WTC11 (cell line): ENCODE data around the gene ZNF579. TPM values are rescaled to one million over a fixed set of nuclear protein-coding genes. Genes with fewer than 3 reads are reported as not detected.
A peak's percentile ranks its signal among the peaks of the same experiment; 100 is the strongest.

ENCODE experiments used
- ATAC-seq: fragments of 200-7000 bp; cut with Tn5 transposase; 2 replicates; pipeline ENCODE4 v1.10.0; 2021; ENCODE audit warnings: mild to moderate bottlenecking, moderate library complexity
- CTCF ChIA-PET: fragments of 300-600 bp; sonication (Branson Sonifier 250); formaldehyde crosslinking; loops from one replicate; lab custom pipeline; 2021; ENCODE audit warnings: antibody characterized with exemption; lab: Charles Lee
- POLR2A ChIA-PET: fragments of 350-600 bp; sonication (Branson Sonifier 250); formaldehyde crosslinking; loops from one replicate; lab custom pipeline; 2021; ENCODE audit warnings: antibody characterized with exemption; lab: Charles Lee
- DNase-seq: peaks from one replicate; pipeline ENCODE4 v3.0.0; 2021; ENCODE audit warnings: low spot score
- H3K27ac Mint-ChIP-seq: 2 replicates; pipeline ENCODE4 v1.8.0; 2021; ENCODE audit warnings: mixed read lengths
- H3K27me3 Mint-ChIP-seq: 2 replicates; pipeline ENCODE4 v1.8.0; 2021; ENCODE audit warnings: low read depth, mild to moderate bottlenecking, moderate library complexity, mixed read lengths
- H3K36me3 Mint-ChIP-seq: 2 replicates; pipeline ENCODE4 v1.8.0; 2021; ENCODE audit warnings: mixed read lengths
- H3K4me1 Mint-ChIP-seq: 2 replicates; pipeline ENCODE4 v1.8.0; 2022; ENCODE audit warnings: mixed read lengths
- H3K4me3 Mint-ChIP-seq: 2 replicates; pipeline ENCODE4 v1.8.0; 2021; ENCODE audit warnings: mild to moderate bottlenecking, moderate library complexity, mixed read lengths
- H3K9me3 Mint-ChIP-seq: 2 replicates; pipeline ENCODE4 v1.8.0; 2021; ENCODE audit warnings: mixed read lengths
- E2F1 ChIP-seq: sonication (generic); formaldehyde crosslinking; IDR thresholded peaks from 2 replicates; pipeline ENCODE4 v1.8.0; 2022; ENCODE audit warnings: mild to moderate bottlenecking, missing genetic modification reagents
- ESRRA ChIP-seq: sonication (generic); formaldehyde crosslinking; IDR thresholded peaks from 2 replicates; pipeline ENCODE4 v1.8.1; 2022; ENCODE audit warnings: mild to moderate bottlenecking, missing genetic modification reagents, borderline replicate concordance
- FOXK1 ChIP-seq: sonication (generic); formaldehyde crosslinking; IDR thresholded peaks from 2 replicates; pipeline ENCODE4 v1.8.0; 2022; ENCODE audit warnings: mild to moderate bottlenecking, moderate library complexity, missing genetic modification reagents
- FOXP1 ChIP-seq: sonication (generic); formaldehyde crosslinking; IDR thresholded peaks from 2 replicates; pipeline ENCODE4 v1.8.0; 2022; ENCODE audit warnings: missing genetic modification reagents, mild to moderate bottlenecking, moderate library complexity, borderline replicate concordance
- GABPB1 ChIP-seq: sonication (generic); formaldehyde crosslinking; IDR thresholded peaks from 2 replicates; pipeline ENCODE4 v1.8.1; 2023; ENCODE audit warnings: mild to moderate bottlenecking, missing genetic modification reagents
- GRHL2 ChIP-seq: fragments of 250-450 bp; sonication (Bioruptor Pico); IDR thresholded peaks from 2 replicates; pipeline ENCODE4 v1.8.0; 2022; ENCODE audit warnings: mild to moderate bottlenecking, moderate library complexity; ENCODE audit not compliant: insufficient replicate concordance, severe bottlenecking
- JAZF1 ChIP-seq: fragments of 250-450 bp; sonication (Bioruptor Pico); IDR thresholded peaks from 2 replicates; pipeline ENCODE4 v1.9.0; 2021; ENCODE audit warnings: moderate library complexity, mild to moderate bottlenecking, inconsistent platforms
- NFE2L1 ChIP-seq: sonication (generic); formaldehyde crosslinking; IDR thresholded peaks from 2 replicates; pipeline ENCODE4 v1.8.1; 2023; ENCODE audit warnings: missing genetic modification reagents
- NR2C2 ChIP-seq: sonication (generic); formaldehyde crosslinking; IDR thresholded peaks from 2 replicates; pipeline ENCODE4 v1.8.0; 2022; ENCODE audit warnings: mild to moderate bottlenecking, missing genetic modification reagents
- SP1 ChIP-seq: sonication (generic); formaldehyde crosslinking; conservative IDR thresholded peaks from 2 replicates; pipeline ENCODE4 v1.8.1; 2022; ENCODE audit warnings: missing genetic modification reagents
- TCF7 ChIP-seq: sonication (generic); formaldehyde crosslinking; IDR thresholded peaks from 2 replicates; pipeline ENCODE4 v1.8.0; 2022; ENCODE audit warnings: mild to moderate bottlenecking, low read depth, missing genetic modification reagents, moderate library complexity
- TP53 ChIP-seq: sonication (generic); formaldehyde crosslinking; IDR thresholded peaks from 2 replicates; pipeline ENCODE4 v1.8.1; 2023; ENCODE audit warnings: mild to moderate bottlenecking, missing genetic modification reagents
- ZNF263 ChIP-seq: sonication (generic); formaldehyde crosslinking; IDR thresholded peaks from 2 replicates; pipeline ENCODE4 v1.8.1; 2022; ENCODE audit warnings: low read depth, mild to moderate bottlenecking, moderate library complexity, missing genetic modification reagents
- ZNF396 ChIP-seq: fragments of 250-450 bp; sonication (Bioruptor Pico); IDR thresholded peaks from 2 replicates; pipeline ENCODE4 v1.8.0; 2021; ENCODE audit warnings: mild to moderate bottlenecking, moderate library complexity, borderline replicate concordance
- total RNA-seq: library from RNA; stranded (reverse); gene quantifications from 3 replicates; pipeline ENCODE4 v1.2.3, GENCODE V29; 2021
- TF ChIP-seq, protein P1 (sequence below): sonication (generic); formaldehyde crosslinking; IDR thresholded peaks from 2 replicates; pipeline ENCODE4 v1.8.1; 2023; ENCODE audit warnings: mild to moderate bottlenecking, missing genetic modification reagents, borderline replicate concordance
- TF ChIP-seq, protein P2 (sequence below): sonication (generic); formaldehyde crosslinking; IDR thresholded peaks from 2 replicates; pipeline ENCODE4 v1.8.0; 2022; ENCODE audit warnings: missing genetic modification reagents
- TF ChIP-seq, protein P3 (sequence below): sonication (generic); formaldehyde crosslinking; IDR thresholded peaks from 2 replicates; pipeline ENCODE4 v1.8.1; 2022; ENCODE audit warnings: mild to moderate bottlenecking, moderate library complexity, missing genetic modification reagents
- TF ChIP-seq, protein P4 (sequence below): fragments of 250-450 bp; sonication (Bioruptor Pico); IDR thresholded peaks from 2 replicates; pipeline ENCODE4 v2.1.2; 2022; ENCODE audit warnings: mild to moderate bottlenecking, moderate library complexity
- TF ChIP-seq, protein P5 (sequence below): sonication (generic); formaldehyde crosslinking; IDR thresholded peaks from 2 replicates; pipeline ENCODE4 v1.8.1; 2022; ENCODE audit warnings: low read depth, missing genetic modification reagents, borderline replicate concordance

Gene ZNF579
- total RNA-seq, 1 experiment from 2014 or later, result 30.0 TPM

- CTCF ChIA-PET, result interaction anchor here (0.5 to 4.4 kb wide), 23 partner anchors 8 to 459 kb away, joined by 3 to 55 read pairs (median 7); partner anchors contain the start of genes CCDC106, TMEM238, U2AF2 and ZNF579
- no peaks in the 10 kb centered on the region for H3K9me3 Mint-ChIP-seq
- DNase-seq (peak; percentile 98), ATAC-seq (peak; percentile 58)
- peak; percentile 34; the same call in 1 of the 2 replicates for TF ChIP-seq GABPB1 (CRISPR knock-in tag)
- no peak for TF ChIP-seq FOXP1 (CRISPR knock-in tag)
- no peak for TF ChIP-seq TCF7 (CRISPR knock-in tag)
- TF ChIP-seq E2F1 (CRISPR knock-in tag), result no peak
- TF ChIP-seq, protein P1, sequence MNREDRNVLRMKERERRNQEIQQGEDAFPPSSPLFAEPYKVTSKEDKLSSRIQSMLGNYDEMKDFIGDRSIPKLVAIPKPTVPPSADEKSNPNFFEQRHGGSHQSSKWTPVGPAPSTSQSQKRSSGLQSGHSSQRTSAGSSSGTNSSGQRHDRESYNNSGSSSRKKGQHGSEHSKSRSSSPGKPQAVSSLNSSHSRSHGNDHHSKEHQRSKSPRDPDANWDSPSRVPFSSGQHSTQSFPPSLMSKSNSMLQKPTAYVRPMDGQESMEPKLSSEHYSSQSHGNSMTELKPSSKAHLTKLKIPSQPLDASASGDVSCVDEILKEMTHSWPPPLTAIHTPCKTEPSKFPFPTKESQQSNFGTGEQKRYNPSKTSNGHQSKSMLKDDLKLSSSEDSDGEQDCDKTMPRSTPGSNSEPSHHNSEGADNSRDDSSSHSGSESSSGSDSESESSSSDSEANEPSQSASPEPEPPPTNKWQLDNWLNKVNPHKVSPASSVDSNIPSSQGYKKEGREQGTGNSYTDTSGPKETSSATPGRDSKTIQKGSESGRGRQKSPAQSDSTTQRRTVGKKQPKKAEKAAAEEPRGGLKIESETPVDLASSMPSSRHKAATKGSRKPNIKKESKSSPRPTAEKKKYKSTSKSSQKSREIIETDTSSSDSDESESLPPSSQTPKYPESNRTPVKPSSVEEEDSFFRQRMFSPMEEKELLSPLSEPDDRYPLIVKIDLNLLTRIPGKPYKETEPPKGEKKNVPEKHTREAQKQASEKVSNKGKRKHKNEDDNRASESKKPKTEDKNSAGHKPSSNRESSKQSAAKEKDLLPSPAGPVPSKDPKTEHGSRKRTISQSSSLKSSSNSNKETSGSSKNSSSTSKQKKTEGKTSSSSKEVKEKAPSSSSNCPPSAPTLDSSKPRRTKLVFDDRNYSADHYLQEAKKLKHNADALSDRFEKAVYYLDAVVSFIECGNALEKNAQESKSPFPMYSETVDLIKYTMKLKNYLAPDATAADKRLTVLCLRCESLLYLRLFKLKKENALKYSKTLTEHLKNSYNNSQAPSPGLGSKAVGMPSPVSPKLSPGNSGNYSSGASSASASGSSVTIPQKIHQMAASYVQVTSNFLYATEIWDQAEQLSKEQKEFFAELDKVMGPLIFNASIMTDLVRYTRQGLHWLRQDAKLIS, result no peak
- TF ChIP-seq ESRRA, result no peak
- no peak for TF ChIP-seq JAZF1 (CRISPR knock-in tag)
- TF ChIP-seq SP1 (CRISPR knock-in tag), result peak; percentile 83
- TF ChIP-seq GRHL2 (CRISPR knock-in tag), result no peak
- TF ChIP-seq ZNF263 (CRISPR knock-in tag), result no peak
- TF ChIP-seq, protein P2, sequence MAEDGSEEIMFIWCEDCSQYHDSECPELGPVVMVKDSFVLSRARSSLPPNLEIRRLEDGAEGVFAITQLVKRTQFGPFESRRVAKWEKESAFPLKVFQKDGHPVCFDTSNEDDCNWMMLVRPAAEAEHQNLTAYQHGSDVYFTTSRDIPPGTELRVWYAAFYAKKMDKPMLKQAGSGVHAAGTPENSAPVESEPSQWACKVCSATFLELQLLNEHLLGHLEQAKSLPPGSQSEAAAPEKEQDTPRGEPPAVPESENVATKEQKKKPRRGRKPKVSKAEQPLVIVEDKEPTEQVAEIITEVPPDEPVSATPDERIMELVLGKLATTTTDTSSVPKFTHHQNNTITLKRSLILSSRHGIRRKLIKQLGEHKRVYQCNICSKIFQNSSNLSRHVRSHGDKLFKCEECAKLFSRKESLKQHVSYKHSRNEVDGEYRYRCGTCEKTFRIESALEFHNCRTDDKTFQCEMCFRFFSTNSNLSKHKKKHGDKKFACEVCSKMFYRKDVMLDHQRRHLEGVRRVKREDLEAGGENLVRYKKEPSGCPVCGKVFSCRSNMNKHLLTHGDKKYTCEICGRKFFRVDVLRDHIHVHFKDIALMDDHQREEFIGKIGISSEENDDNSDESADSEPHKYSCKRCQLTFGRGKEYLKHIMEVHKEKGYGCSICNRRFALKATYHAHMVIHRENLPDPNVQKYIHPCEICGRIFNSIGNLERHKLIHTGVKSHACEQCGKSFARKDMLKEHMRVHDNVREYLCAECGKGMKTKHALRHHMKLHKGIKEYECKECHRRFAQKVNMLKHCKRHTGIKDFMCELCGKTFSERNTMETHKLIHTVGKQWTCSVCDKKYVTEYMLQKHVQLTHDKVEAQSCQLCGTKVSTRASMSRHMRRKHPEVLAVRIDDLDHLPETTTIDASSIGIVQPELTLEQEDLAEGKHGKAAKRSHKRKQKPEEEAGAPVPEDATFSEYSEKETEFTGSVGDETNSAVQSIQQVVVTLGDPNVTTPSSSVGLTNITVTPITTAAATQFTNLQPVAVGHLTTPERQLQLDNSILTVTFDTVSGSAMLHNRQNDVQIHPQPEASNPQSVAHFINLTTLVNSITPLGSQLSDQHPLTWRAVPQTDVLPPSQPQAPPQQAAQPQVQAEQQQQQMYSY, result peak; percentile 42; the same call in 1 of the 2 replicates
- TF ChIP-seq FOXK1, result no peak
- TF ChIP-seq, all 79 proteins: peak for 3
- POLR2A ChIA-PET, result interaction anchor here (0.6 to 1.9 kb wide), 9 partner anchors 8 to 412 kb away, joined by 3 to 9 read pairs (median 5); partner anchors contain the start of genes NAT14 and ZNF784
- Mint-ChIP-seq H3K27ac (peak overlapping the region; percentile 99), H3K27me3 (no peaks in the 10 kb centered on the region), H3K36me3 (peaks cover 22% of the 10 kb centered on the region), H3K4me1 (peaks cover 27% of the 10 kb centered on the region), H3K4me3 (peak overlapping the region; percentile 83)
These were observed 24.6 kb upstream of the ZNF579 start for GRCh38 chr19:55605207-55605636.

DNA sequence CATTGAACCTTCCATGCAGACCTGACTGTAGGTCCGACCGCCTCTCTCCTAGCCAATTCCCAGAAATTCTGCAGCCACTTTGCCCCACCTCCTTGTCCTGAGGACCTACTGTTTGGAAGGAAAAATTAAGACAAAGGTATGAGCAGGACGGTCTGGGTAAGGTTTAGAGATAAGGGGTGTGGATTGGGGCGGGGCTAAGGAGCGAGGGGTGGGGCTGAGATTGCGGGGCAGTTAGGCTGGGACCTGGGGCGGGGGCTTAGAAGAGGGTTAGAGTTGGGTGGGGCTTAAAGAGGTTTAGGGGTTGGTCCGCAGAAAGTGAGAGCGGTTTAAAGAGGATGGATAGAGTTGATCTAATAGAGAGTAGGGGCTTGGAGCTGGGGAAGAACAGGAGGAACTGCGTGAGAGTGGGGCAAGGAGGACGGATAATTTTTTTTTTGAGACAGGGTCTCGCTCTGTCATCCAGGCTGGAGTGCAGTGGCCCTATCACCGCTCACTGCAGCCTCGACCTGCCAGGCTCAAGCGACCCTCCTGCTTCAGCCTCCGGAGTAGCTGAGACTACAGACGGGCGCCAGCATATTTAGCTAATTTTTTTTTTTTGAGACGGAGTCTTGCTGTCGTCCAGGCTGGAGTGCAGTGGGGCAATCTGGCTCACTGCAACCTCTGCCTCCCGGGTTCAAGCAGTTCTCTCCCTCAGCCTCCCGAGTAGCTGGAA is 23.1 kb upstream of the ZNF579 start:
- H3K9me3 Mint-ChIP-seq, result no peaks in the 10 kb centered on the region
- peak; percentile 71 for DNase-seq
- peak overlapping the region; percentile 83 for H3K4me3 Mint-ChIP-seq
- ChIA-PET POLR2A (interaction anchor here (0.6 to 1.9 kb wide), 7 partner anchors 10 to 119 kb away, joined by 3 to 9 read pairs (median 4); partner anchors contain the start of genes NAT14, SSC5D and ZNF784), CTCF (interaction anchor here (0.5 to 4.4 kb wide), 9 partner anchors 9 to 537 kb away, joined by 3 to 55 read pairs (median 6); partner anchors contain the start of genes U2AF2 and ZNF444)
- H3K27me3 Mint-ChIP-seq, result no peaks in the 10 kb centered on the region
- H3K4me1 Mint-ChIP-seq, result peaks cover 28% of the 10 kb centered on the region
- TF ChIP-seq NFE2L1 (CRISPR knock-in tag), result no peak
- TF ChIP-seq TCF7 (CRISPR knock-in tag), result no peak
- TF ChIP-seq, protein P3, sequence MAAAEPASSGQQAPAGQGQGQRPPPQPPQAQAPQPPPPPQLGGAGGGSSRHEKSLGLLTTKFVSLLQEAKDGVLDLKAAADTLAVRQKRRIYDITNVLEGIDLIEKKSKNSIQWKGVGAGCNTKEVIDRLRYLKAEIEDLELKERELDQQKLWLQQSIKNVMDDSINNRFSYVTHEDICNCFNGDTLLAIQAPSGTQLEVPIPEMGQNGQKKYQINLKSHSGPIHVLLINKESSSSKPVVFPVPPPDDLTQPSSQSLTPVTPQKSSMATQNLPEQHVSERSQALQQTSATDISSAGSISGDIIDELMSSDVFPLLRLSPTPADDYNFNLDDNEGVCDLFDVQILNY (CRISPR knock-in tag), result no peak
- TF ChIP-seq, protein P4, sequence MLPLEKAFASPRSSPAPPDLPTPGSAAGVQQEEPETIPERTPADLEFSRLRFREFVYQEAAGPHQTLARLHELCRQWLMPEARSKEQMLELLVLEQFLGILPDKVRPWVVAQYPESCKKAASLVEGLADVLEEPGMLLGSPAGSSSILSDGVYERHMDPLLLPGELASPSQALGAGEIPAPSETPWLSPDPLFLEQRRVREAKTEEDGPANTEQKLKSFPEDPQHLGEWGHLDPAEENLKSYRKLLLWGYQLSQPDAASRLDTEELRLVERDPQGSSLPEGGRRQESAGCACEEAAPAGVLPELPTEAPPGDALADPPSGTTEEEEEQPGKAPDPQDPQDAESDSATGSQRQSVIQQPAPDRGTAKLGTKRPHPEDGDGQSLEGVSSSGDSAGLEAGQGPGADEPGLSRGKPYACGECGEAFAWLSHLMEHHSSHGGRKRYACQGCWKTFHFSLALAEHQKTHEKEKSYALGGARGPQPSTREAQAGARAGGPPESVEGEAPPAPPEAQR (CRISPR knock-in tag), result no peak
- TF ChIP-seq NR2C2 (CRISPR knock-in tag), result no peak
- TF ChIP-seq ZNF396 (CRISPR knock-in tag), result no peak
- TF ChIP-seq TP53 (CRISPR knock-in tag), result no peak
- no peak for TF ChIP-seq E2F1 (CRISPR knock-in tag)
- TF ChIP-seq, protein P5, sequence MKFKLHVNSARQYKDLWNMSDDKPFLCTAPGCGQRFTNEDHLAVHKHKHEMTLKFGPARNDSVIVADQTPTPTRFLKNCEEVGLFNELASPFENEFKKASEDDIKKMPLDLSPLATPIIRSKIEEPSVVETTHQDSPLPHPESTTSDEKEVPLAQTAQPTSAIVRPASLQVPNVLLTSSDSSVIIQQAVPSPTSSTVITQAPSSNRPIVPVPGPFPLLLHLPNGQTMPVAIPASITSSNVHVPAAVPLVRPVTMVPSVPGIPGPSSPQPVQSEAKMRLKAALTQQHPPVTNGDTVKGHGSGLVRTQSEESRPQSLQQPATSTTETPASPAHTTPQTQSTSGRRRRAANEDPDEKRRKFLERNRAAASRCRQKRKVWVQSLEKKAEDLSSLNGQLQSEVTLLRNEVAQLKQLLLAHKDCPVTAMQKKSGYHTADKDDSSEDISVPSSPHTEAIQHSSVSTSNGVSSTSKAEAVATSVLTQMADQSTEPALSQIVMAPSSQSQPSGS, result no peak
- peak overlapping the region; percentile 99 for H3K27ac Mint-ChIP-seq
- ATAC-seq, result peak; percentile 2
- H3K36me3 Mint-ChIP-seq, result peaks cover 16% of the 10 kb centered on the region
